NCI-H526 (cell line): ENCODE data around the gene SFXN4.
"Not testable (repeated sequence)": the region's sequence is repeated elsewhere in the genome, so short reads cannot be mapped to it uniquely, and the experiment has no call there.

Experiments
- DNase-seq, 2 experiments: peaks; one replicate each; lab custom pipeline; 2025; lab: John Stamatoyannopoulos, UW

SFXN4 gene

DNA sequence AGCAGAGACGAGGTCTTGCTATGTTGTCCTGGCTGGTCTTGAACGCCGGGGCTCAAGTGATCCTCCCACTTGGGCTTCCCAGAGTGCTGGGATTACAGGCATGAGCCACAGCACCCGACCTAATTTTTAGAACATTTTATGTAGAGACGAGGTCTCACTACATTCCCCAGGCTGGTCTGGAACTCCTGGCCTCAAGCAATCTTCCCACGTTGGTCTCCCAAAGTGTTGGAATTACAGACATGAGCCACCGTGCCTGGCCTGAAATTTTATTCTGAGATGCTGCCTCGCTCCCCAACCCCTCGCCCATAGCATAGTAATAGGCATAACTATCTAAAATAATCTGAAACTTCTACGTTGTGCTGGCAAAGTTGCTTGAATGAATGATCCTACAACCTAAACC, 21.9 kb downstream of the SFXN4 start:
- no peak for DNase-seq

DNA sequence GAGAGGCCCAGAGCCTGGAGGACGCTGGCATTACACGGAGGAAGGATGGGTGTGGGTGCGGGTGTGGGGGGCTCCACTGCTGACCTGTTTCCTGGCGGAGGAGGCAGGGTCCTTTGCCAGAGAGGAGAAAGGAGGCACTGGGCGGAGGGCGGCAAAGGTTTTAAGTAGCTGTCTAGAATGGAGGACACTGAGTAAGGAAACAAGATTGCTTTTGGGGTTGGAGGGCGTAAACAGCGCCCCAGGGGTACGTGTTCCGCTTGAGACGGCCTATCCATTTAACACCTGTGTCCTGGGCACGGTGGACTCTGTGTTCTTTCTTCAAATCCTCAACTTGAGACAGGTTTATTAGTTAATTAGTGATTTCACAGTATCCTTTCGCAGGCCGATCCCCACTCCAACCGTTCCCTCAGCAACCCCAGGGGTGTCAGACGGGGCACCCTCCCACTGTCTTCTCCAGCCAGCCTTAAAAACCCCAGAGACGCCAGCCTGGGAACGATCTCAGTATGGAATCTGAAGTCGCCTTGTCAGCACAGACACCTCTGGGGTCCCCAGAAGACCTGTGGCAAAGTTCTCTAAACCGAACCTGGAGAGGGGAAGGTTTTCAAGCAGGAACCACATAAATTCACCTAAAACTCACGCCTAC, 24.8 kb downstream of the SFXN4 start:
- DNase-seq = no peak

DNA sequence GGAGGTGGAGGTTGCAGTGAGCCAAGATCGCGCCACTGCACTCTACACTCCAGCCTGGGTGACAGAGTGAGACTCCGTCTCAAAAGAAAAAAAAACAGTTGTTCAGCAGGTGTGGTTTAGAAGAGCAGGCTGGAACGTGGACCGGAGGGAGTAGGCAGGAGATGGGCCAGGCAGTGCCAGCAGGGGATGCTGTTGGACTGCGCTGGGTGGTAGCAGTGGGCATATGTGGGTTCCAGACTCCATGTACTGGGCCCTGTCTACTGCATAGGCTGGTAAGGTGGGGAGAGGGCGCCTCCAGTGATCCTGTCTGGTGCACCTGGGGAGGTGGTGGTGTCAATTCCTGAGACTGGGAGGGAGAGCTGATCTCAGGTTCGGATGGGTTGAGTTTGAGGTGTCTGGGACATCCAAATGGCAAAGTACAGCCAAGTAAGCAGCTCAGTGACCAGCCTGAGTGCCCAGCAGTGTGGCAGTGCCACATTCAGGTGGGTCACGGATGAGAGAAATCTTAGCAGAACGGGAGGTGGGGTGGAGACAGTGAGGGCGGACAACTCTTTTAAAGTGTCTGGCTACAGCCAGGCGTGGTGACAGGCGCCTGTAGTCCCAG, 25.9 kb downstream of the SFXN4 start:
- peak; percentile 2 to 27 for DNase-seq

DNA sequence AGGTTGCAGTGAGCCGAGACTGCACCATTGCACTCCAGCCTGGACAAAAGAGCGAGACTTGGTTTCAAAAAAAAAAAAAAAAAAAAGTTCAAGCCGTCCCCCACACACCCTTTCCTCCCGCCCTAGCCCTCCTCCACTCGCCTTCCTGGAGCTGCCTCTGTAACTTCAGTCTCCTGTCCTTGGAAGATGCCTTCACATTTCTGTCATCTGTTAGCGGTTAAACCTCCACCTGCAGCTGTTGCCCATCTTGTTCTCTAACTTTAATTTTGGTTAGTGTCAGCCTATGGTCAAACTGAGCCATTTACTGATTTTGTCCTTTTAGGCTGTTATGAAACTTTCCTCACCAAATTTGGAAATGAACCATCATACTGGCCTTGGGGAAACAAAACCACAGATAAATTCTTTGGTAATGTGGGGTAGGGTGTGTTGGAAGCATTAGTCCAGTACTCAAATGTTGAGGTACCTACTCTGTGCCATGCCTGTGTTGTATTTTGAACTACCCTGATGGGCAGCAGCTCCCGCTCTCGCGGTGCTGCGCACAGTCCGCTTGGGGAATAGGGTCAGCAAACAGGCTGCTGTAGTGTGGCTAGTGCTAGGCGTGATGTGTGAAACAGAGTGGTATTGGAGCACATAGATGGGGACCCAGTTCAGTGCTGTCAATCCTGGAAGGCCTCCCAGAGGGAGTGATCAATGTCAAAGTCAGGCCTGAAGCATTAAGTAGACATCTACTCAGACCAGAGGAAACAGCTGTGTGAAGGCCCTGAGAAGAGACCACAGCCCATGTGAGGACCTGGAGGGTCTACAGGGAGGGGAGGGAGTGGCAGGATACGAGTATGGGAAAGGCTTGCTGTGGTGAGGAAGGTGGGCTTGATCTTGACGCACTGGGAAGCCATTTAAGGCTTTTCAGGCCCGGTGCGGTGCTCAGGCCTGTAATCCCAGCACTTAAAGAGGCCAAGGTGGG, 26.9 kb downstream of the SFXN4 start:
- no peak for DNase-seq

- DNase-seq = not testable (repeated sequence)
Observed at GRCh38 chr10:119137878-119138277, 27.6 kb downstream of the SFXN4 start.

- no peak for DNase-seq
Observed at GRCh38 chr10:119136084-119136483, 29.4 kb downstream of the SFXN4 start.

- DNase-seq = no peak
Observed at GRCh38 chr10:119135513-119135881, 30.0 kb downstream of the SFXN4 start.

DNA sequence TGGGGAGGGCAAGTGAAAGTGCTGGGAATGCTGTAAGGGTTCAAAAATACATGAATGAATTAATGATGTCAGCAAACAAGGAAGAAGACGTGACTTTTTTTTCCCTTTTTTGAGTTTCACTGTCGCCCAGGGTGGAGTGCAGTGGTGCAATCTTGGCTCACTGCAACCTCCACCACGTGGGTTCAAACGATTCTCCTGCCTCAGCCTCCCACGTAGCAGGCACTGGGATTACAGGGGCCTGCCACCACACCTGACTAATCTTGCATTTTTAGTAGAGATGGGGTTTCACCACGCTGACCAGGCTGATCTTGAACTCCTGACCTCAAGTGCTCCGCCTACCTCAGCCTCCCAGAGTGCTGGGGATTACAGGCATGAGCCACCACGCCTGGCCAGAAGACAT, 31.6 kb downstream of the SFXN4 start:
- no peak for DNase-seq

DNA sequence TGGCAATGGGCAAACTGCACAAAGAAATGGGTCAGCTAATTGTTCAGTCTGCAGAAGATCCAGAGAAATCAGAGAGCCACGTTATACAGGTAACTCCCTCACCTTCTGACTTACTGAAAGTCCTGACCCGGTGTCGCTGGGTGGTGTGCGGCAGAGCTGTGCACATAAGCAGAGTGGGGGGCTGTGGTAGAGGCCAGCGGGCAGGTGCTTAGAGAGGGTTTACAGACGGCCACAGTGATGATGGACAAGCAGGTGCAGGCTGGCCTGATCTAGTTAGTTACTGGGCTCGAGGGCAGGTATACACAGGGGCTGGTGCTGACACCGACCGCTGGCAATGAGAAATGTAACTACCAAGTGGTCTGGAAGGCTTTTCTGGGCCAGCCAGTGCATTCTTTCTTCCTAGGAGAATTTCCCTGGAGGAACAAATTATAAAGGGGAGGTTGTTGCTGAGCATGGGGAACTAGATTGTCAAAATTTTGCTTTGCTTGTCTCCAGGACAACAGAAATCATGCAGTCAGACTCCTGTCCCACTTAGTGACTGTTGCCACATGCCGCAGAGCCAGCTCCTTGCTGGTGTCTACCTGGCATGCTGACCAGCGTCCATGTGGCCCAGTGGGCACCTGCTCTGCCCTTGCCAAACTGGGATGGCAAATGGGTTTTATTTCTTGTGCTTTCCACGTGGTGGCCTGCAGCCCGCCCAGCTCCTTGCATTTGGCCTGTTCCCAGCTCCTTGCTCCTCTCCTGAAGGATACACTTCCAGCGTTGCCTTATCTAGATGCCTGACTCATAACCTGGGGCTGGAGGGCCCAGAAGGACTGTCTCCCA, 32.8 kb downstream of the SFXN4 start:
- DNase-seq = no peak

- no peak for DNase-seq
Observed at GRCh38 chr10:119131512-119132240, 33.8 kb downstream of the SFXN4 start.

- no peak for DNase-seq
Observed at GRCh38 chr10:119129721-119130120, 35.8 kb downstream of the SFXN4 start.

DNA sequence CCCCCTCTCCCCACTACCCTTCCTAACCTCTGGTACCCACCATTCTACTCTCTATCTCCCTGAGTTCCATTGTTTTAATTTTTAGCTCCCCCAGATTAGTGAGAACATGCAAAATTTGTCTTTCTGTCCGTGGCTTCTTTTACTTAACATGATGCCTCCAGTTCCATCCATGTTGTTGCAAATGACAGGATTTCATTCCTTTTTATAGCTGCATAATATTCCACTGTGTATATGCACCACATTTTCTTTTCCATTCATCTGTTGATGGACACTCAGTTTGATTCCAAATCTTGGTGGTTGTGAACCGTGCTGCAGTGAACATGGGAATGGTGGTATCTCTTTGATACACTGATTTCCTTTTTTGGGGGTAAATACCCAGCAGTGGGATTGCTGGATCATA, 39.6 kb downstream of the SFXN4 start:
- DNase-seq = no peak

DNA sequence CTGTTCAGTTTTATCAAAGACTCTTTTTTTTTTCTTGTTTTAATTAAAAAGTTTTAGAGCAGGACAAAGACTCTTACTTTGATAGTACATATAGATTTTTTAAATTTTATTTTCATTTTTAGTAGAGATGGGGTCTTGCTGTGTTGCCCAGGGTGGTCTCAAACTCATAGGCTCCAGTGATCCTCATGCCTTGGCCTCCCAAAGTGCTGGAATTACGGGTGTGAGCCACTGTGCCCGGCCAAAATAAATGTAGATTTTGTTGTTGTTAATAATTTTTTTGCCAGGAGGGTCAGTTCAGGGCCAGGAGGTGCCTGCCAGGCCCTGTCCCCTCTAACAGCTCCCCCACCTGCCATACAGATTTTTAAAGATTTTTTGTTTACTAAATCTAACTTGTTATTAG, 44.6 kb downstream of the SFXN4 start:
- DNase-seq = no peak

DNA sequence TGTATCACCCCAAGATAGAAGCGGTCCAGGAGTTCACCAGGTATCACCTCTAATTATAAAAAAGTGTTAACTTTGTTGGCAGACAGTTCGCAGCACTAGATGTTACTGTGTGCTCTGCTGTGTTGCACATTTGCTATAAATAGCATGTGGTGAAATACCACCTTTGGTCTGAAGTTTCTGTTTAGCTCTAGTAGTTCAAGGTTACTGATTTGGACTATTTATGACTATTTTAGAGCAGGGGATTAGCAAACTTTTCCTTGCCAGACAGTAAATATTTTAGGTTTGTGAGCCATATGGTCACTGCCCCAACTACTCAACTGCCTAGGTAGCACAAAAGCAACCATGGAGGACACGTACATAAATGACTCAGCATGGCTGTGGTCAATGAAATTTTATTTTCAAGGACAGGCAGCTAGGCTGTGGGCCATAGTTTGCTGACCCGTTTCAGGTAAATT, 45.1 kb downstream of the SFXN4 start:
- DNase-seq = no peak

DNA sequence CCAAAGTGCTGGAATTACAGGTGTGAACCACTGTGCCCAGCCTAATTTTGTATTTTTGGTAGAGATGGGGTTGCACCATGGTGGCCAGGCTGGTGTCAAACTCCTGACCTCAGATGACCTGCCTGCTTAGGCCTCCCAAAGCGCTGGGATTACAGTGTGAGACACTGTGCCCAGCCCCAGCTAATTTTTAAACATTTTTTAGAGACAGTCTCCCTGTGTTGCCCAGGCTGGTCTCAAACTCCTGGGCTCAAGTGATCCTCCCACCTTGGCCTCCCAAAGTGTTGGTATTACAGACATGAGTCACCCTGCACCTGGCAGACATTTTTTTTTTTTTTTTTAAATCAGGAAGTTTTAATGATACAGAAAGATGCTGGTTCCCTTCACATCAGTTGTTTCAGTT, 46.1 kb downstream of the SFXN4 start:
- DNase-seq = no peak

DNA sequence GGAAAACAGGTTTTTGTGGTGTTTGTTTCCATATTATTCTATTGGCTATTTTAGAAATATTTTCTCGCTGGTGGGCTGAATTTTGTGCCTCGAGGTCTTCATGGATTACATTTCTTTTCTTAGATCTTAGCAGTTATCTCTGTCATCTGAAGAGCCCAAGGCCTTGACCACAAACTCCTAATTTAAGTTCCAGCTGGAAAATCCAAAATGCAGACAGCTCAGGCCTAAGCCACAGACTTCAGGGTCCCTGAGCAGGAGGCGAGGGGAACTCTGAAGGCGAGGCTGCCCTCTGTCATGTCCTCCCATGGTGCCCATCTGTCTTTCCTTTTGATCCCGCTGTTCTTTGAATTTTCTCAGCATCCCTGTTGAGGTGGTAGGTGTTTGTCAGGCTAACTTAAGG, 47.3 kb downstream of the SFXN4 start:
- no peak for DNase-seq

- no peak for DNase-seq
Observed at GRCh38 chr10:119116326-119116951, 49.1 kb downstream of the SFXN4 start.

- DNase-seq = no peak
Observed at GRCh38 chr10:119115926-119116325, 49.6 kb downstream of the SFXN4 start.

GRCh38 chr10:119113751-119114732, 51.5 kb downstream of the SFXN4 start:
- no peak for DNase-seq

DNA sequence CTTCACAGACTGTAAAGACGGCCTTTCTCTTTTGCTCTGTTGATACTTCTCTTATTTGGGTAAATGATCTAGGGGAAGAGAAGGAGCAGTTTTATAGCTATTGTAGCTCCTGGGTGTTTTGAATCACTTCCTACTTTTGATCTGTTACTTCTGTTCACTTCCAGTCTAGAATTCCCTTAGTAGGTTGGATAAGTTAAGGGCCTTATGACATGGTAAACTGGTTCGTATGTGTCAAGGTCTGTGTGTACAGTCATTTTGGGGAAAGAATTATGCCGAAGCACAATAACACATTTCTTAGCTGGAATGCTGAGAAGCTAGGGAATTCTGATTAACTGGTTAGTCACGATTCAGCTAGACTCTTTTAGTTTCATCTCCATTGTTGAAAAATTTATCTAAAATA, 53.5 kb downstream of the SFXN4 start:
- no peak for DNase-seq
